Lung (tissue), 12 donors: Measurements from ENCODE around the gene HSPB7. TPM values are rescaled to one million over a fixed set of nuclear protein-coding genes. Genes with fewer than 3 reads are reported as not detected.

ENCODE experiments used
- ATAC-seq: fragments of 200-7000 bp; cut with Tn5 transposase; one replicate; pipeline ENCODE4 v1.9.1; 2020; ENCODE audit warnings: moderate number of reproducible peaks; ENCODE audit not compliant: insufficient read depth, low FRiP score
- DNase-seq, 3 donors: peaks; one replicate each; pipeline ENCODE4 v3.0.0-alpha.2; 2013 to 2017
- H3K27ac ChIP-seq, 2 donors: one replicate each; pipeline ENCODE4 v1.5.1; 2013; ENCODE audit warnings: mild to moderate bottlenecking in 2 of 2, moderate library complexity in 2 of 2, control low read depth in 1 of 2, inconsistent platforms in 1 of 2, low read depth in 1 of 2, low read length in 1 of 2
- H3K27me3 ChIP-seq, 3 donors: one replicate each; pipeline ENCODE4 v1.5.1; 2013; ENCODE audit warnings: low read length in 2 of 3; ENCODE audit not compliant: control insufficient read depth in 3 of 3, insufficient read depth in 3 of 3
- H3K36me3 ChIP-seq, 4 donors: one replicate each; pipeline ENCODE4 v1.5.1; 2013; ENCODE audit warnings: low read length in 4 of 4, mild to moderate bottlenecking in 1 of 4, moderate library complexity in 1 of 4; ENCODE audit not compliant: control insufficient read depth in 4 of 4, insufficient read depth in 4 of 4
- H3K4me1 ChIP-seq, 5 donors: one replicate each; pipeline ENCODE4 v1.5.1; 2013; ENCODE audit warnings: low read length in 5 of 5, mild to moderate bottlenecking in 2 of 5, moderate library complexity in 1 of 5; ENCODE audit not compliant: control insufficient read depth in 5 of 5, insufficient read depth in 5 of 5
- H3K4me3 ChIP-seq: one replicate; pipeline ENCODE4 v1.5.1; 2013; ENCODE audit warnings: mild to moderate bottlenecking, control low read depth, moderate library complexity
- H3K9ac ChIP-seq, 2 donors: one replicate each; pipeline ENCODE4 v1.5.1; 2013; ENCODE audit warnings: low read length in 2 of 2, control low read depth in 1 of 2; ENCODE audit not compliant: insufficient read depth in 1 of 2
- H3K9me3 ChIP-seq, 4 donors: one replicate each; pipeline ENCODE4 v1.5.1; 2013; ENCODE audit warnings: low read length in 3 of 4, mild to moderate bottlenecking in 1 of 4, moderate library complexity in 1 of 4; ENCODE audit not compliant: control insufficient read depth in 4 of 4, insufficient read depth in 3 of 4
- CTCF ChIP-seq: IDR thresholded peaks from 2 replicates; pipeline ENCODE4 v1.5.1; 2012; ENCODE audit warnings: mild to moderate bottlenecking; ENCODE audit errors: control extremely low read depth, extremely low read depth
- WGBS, 2 donors: extraction: QIAGEN DNeasy Blood & Tissue Kit; methylation state at CpG; one replicate each; pipeline ENCODE4 v1.1.7; 2013; 5-methylcytosine and 5-hydroxymethylcytosine counted together
- polyA plus RNA-seq, 2 donors: library from polyadenylated mRNA; stranded (reverse); fragments of 200-250 nt; gene quantifications; one replicate each; pipeline ENCODE4 v1.2.1, GENCODE V29; 2013
- total RNA-seq, 2 donors: library from RNA; depleted of rRNA in 1 of 2; stranded (reverse); fragments of >200 nt in 1 of 2; gene quantifications; one replicate each; pipeline ENCODE4 v1.2.1, GENCODE V29; 2014 to 2021
- donor health status: control.
- donor health status: control.
- donor health status: Bipolar disorder and iron deficiency.
- donor health status: healthy.
- donor health status: DM: yes; HTN: yes; CAD: no.

The HSPB7 gene
- total and polyA plus RNA-seq, 4 donors: 2.4 to 34.2 (median 11.4) TPM

GRCh38 chr1:16065269-16065576 lies 47.4 kb upstream of the HSPB7 start:
- H3K36me3 ChIP-seq: no peaks in the 10 kb centered on the region
- H3K4me1 ChIP-seq: peaks cover 0 to 6% (median 4%) of the 10 kb centered on the region in 5 donors
- H3K4me3 ChIP-seq: no peak overlapping the region
- DNase-seq (no peak), ATAC-seq (no peak)
- WGBS, 2 donors: 83% methylated on average over 8 of the region's 8 CpGs
- H3K9ac ChIP-seq: no peak overlapping the region
- no peak overlapping the region for H3K27ac ChIP-seq
- TF ChIP-seq CTCF: no peak
- H3K9me3 ChIP-seq: no peaks in the 10 kb centered on the region
- H3K27me3 ChIP-seq: no peaks in the 10 kb centered on the region

GRCh38 chr1:16064536-16065268 lies 46.9 kb upstream of the HSPB7 start:
- Histone ChIP-seq H3K4me3 (no peak overlapping the region), H3K27ac (no peak overlapping the region), H3K27me3 (no peaks in the 10 kb centered on the region), H3K4me1 (peaks cover 0 to 6% (median 4%) of the 10 kb centered on the region in 5 donors), H3K9me3 (no peaks in the 10 kb centered on the region), H3K9ac (no peak overlapping the region), H3K36me3 (no peaks in the 10 kb centered on the region)
- no peak for TF ChIP-seq CTCF
- ATAC-seq (no peak), DNase-seq (peak in 1 of 3 donors; percentile 37)
- WGBS, 2 donors: 32 to 38% methylated on average over 13 of the region's 13 CpGs

GRCh38 chr1:16063921-16064320 lies 46.1 kb upstream of the HSPB7 start:
- Histone ChIP-seq H3K36me3 (no peaks in the 10 kb centered on the region), H3K27me3 (no peaks in the 10 kb centered on the region), H3K9me3 (no peaks in the 10 kb centered on the region), H3K27ac (no peak overlapping the region), H3K9ac (no peak overlapping the region), H3K4me1 (peaks cover 0 to 6% (median 4%) of the 10 kb centered on the region in 5 donors), H3K4me3 (no peak overlapping the region)
- TF ChIP-seq CTCF: no peak
- no peak for ATAC-seq
- DNase-seq: no peak
- 55 to 60% methylated on average over 9 of the region's 9 CpGs for WGBS, 2 donors
